Activated CD8-positive, alpha-beta memory T cell treated with anti-CD3 and anti-CD28 coated beads, Interleukin-2, amount 50 U/mL, for 24 hours (primary cell): ENCODE data around the gene FSIP1.

Experiments used
- DNase-seq: peaks from one replicate; pipeline ENCODE4 v3.0.0-alpha.2; 2020; ENCODE audit errors: extremely low read depth

FSIP1 gene

DNA sequence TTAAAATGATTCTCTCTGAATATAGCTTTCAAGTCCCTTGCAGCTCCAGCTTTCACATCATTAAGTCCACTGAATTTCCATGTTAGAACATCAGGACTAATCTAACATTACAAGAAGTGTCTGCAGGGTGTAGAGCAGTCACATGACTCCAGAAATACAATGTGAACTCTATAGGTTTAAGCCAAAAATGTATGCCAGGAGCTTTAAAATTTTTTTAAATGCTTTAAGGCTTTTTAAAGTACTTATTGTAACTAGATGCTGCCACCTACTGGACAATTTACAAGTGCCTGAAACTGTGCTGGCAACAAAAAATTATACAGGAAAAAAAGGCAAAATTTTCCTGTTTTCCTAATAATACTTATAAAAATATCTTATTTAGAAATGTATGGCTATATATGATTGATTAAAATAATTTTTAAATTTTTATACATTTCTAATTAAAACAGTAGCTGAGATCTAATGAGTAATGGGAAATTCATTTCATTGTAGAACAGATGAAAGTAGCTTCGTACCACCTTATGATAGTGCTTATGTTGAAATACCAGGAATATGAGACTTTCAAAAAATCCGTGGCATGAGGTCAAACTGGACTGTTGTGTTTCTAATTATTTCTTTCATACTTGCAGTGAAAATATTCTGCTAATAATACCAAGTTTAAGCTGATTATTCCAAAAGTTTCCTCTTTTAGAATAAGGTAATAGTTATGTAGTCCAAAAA lies 25.7 kb downstream of the FSIP1 start:
- no peak for DNase-seq

DNA sequence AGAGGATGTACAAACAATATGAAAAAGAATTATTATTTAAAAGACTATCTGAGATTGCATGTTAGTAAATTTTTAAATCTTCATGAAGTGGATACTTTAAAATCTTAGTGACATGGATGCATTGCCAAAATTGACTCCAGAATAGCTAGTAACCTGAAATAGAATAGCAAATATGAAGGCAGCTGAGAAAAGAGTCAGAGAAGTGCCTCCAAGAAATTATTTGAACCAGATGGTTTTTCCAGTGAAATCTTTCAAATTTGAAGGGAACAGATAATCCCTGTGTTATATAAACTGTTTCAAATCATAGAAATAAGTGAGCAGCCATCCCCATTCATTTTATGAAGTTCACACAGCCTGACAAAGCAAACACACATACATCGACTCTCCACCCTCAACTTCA lies 29.6 kb downstream of the FSIP1 start:
- DNase-seq, result no peak

DNA sequence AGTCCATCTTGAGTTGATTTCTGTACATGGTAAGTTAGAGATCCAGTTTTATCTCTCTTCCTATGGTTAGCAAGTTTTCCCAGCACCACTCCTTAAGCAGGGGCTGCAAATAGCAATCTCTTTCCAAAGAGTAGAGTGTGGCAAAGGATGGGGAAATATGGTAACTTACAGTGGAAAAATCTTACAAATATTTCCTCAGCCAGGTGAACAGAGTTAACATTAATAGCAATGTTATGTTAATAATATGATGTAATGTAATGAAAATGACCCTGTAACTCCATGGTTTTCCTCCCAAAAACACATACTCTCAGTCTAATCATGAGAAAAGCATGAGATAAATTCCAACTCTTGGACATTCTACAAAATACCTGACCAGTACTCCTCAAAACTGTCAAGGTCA lies 30.4 kb downstream of the FSIP1 start:
- no peak for DNase-seq

DNA sequence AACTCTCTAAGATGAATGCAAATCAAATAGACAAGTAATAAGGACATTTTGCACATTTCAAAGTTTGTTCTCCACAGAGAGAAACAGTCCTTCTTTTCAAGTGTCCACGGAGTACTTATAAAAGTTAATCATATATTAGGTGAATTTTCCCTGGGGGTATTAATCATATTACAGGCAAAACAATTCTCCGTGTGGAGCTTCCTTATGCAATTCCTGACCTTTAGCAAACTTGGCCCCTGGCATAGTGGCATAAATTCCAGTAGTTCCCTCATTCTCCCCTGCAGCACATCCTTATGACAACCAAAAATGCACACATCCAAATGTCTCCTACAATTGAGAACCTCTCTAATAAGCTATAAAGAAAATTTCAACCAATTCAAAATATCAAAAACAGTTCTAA lies 34.4 kb downstream of the FSIP1 start:
- DNase-seq, result no peak

DNA sequence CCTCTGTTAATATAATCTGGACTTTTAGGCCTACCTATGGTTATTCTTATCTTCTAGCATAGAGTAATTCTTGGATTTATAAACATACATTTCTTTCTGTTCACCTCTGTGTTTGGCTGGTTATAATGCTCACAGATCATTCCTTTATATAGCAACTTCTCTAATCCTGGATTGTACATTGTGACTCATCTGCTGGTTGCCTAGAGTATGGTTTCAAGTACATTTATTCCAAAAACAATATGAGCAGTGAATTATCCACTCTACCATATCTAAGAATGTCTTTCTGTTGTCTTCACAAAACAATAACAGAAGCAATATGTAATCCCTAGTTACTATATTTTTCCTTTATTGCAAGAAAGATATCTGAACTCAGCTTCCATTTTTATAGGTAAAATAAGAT lies 35.3 kb downstream of the FSIP1 start:
- DNase-seq, result no peak

DNA sequence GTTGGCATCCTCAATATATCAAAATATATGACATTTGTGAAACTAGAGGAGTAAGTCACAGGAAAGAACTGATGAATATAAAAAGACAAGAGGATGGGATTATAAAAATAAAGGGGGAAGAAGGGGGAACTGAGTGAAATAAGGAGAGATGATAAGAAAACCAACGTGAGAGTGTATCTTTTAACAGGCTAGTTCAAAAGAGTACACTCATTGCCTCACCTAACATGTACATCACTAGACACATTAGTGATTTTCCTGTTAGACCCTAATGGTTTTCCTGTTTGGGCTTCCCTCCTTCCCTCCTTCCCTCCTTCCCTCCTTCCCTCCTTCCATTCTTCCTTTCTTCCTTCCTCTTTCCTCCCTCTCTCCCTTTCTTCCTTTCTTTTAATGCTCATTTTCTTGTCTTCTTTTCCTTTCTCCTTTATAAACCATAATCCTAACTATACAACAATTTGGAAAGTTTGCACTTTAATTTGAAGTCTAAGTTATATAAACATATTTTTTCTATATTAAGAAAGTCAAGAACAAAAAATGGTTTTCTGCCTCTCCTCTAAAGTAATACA lies 35.8 kb downstream of the FSIP1 start:
- no peak for DNase-seq

DNA sequence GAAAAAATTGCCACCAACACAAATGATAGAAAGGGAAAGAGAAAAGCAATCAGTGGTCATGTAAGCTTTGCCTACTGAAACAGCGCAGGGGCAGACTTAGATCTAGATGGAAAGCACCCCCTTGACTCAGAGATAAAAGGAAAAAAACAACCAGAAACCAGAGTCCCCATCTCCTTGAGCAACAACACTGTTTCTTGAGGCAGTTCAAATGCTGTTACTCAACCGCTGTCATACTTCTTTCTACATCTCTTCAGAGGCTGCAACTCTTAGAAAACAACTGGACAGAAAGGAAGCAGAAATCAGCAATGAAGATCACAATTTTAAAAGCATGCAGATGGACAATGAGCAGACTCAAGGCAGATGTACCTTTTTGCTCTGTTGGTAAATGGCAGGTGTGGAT lies 36.5 kb downstream of the FSIP1 start:
- DNase-seq, result no peak

DNA sequence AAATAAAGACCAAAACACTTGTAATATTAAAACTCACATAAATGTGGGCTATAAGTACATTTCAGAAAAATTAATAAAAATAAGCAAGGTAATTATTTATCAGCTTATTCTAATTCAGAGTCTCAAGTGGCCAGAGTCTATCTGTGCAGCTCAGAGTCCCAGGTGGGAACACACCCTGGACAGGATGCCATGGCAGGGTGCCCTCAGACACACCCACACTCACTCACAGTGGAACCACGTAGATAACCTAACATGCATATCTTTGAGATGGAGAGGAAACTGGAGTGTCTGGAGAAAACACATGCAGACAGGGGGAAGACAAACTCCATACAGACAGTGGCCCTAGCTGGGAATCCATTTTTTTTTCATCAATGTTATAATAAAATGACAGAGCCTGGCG lies 37.2 kb downstream of the FSIP1 start:
- DNase-seq, result no peak

DNA sequence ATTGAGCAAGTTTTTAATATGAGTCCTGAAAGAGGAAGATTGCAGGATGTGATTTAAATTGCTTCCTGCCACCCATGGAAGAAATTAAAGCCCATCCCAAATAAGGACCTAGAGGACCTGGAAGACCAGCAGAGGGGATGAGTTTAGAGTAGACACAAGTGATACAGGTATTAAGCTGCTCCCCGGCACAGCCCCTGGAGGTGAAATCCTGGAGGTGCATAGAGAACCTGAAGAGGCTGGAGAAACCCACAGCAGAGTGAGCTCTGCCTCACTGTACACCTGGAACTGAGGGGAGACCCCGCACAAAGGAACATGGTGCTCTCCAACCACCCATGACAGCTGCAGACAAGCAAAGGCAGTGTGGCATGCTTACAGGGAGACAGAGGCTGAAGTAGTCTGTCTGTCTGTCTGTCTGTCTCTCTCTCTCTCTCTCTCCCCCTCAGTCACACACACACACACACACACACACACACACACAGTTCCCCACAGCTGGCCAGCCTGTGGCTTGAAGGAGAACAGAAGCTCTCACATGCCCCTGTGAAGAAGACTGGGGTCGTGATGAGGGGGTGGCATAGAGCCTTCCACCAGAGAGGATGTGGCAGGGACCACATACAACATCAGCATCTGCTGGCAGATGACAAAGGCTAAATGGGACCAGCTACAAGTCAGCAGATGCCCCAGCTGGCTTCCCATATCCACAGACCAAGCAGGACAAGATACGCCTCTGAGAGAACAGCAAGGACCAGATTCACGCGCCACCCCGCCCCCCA lies 38.1 kb downstream of the FSIP1 start:
- DNase-seq, result no peak

DNA sequence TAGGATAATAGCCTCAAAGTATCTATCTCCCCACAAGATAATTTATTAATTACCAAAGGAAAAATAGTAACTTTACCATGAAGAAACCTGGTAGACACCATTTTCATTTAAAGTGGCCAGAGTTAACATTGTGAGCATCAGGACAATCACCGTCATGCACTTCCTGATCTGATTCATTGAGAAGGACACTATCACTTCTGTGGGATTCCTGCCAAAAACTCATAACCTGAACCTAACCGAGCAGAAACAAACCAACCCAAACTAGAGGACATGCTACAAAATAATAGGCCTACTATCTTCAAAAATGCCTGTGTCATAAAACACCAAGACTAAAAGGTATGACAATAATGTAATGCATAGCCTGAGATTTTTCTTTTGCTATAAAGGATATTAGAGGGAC lies 39.0 kb downstream of the FSIP1 start:
- no peak for DNase-seq

DNA sequence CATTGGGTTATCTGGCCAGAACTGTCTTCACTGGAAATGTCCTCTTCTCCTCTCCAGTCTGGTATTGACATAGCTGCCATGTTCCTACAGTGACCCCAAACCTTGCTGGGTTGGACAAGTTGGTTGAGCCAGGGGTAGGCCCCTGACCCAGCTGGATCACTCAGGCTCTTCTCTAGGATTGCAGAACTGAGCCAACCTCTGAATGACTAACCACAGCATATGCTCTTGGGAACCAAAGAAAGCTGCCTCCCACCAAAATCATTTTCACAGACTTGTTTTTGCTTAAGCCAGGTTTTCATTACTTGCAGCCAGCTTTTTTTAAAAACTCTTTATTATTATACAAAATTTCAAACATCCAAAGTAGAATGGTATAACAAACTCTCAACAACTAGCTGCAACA lies 41.4 kb downstream of the FSIP1 start:
- DNase-seq, result no peak

DNA sequence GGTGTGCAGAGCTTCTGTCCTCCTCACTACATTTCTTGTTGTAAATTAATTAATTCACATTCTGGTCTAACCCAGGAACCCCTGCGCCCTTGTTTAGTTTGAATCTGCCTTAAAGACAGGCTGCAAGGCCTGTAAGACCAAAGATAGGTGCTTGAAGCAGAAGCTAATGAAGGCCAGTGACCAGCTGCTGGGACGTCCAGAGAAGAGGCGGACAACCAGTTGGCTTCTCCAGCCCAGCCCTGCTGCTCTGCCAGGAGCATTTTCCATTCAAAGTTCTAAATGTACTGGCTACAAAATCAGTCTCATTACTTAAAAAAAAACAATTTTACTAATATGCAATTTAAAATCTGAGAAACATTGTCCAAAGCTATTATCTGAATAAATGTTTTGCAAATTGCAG lies 43.6 kb downstream of the FSIP1 start:
- no peak for DNase-seq

DNA sequence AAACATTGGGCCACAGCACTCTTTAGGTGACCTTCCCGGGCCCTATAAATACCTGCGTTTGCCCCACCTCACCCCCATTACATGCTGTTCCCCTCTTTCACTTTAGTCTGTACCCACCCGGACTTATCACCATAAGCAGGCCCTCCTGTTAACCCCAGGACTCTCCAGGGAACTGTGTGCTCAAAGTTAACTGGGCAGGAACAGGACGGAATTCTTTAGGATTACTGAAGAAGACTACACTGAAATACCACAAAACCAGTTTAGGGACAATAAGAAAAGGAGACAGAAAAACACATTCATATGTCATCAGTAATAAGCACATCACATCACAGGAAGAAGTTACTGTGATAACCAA lies 45.5 kb downstream of the FSIP1 start:
- no peak for DNase-seq

DNA sequence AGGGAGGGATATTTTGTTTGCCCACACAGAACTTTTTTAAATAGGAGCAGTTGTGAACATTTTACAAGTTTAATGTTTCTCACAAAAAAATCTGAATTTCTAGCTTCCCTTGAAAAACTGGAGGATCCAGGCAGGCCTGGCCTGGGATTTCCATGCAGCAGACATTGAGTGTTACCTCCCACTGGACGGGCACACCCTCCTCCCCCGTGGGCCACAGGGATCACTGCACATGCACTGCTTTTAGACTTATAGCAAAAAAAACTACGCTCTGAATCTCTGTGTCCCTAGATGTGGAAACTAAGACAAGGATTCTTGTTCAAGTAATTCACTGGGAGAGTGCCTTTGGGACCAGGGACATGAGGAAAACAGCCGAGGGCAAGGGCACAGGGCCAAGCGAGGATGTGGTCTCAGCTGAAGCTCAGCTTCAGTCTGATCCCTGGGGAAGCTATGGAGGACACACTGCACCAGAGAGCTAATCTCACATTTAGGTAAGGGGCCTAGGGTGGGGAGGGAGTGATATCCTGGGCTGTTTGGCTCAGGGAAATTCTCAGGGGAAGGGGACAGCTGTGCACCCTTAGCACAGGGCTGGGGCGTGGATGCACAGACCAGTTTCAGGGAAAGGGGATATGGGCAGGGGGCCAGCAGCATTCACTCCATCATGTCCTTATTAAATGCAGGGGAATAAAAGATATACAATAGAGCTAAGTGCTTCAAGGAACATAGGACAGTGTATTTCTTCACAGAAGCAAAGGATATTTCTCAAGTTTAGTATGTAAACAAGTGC lies 46.0 kb downstream of the FSIP1 start:
- DNase-seq, result no peak

DNA sequence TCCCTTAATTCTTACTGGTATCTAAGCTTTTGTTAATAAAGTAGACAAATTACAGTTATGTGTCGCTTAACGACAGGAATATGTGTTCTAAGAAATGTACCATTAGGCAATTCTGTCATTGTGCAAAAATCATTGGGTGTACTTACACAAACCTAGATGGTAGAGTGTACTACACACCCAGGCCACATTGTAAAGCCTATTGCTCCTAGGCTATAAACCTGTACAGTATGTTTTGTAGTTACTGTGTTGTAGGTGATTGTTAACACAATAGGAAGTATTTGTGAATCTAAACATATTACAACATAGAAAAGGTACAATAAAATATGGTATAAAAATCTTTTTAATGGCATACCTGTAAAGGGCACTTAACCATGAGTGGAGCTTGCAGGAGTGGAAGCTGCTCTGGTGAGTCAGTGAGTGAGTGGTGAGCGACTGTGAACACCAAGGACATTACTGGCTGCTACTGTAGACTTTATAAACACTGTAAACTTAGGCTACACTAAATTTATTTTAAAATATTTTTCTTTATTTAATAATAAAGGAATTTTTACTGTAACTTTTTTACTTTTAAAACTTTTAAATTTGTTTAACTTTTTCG lies 47.4 kb downstream of the FSIP1 start:
- no peak for DNase-seq

DNA sequence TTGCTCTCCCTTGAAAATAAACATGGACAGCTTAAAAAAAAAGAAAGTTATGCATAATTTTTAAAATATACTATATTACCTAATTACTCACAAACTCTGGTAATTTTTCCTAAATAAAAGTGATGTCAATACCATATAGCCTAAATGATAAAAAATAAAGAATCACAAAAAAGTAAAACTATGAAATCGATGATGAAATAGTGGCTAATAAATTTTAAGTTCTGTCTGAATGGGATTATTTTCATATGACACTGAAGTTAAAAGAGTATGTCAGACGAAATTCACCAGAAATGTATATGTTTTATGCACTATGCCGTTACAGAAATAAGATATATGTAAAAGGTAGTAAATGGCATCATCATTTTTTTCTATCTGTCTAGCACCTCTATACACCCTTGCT lies 51.4 kb downstream of the FSIP1 start:
- no peak for DNase-seq

DNA sequence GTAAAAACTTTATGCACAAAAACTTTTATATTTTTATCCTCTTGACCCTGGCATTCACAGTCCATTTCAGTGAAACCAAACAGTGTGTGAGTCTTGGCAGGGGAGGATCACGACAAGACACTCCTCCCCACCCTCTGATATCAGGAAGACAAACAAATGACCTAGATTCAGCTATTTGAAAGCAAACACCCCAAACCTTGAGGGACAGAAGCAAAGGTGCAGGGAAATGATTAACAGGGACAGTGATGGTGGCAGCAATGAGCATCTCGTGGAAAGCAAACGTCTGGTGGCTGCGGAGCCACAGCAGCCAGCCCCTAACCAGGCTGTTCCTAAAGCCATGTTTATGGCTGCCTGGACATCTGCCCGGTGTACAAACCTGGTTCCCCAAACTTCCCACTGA lies 52.1 kb downstream of the FSIP1 start:
- DNase-seq, result no peak

DNA sequence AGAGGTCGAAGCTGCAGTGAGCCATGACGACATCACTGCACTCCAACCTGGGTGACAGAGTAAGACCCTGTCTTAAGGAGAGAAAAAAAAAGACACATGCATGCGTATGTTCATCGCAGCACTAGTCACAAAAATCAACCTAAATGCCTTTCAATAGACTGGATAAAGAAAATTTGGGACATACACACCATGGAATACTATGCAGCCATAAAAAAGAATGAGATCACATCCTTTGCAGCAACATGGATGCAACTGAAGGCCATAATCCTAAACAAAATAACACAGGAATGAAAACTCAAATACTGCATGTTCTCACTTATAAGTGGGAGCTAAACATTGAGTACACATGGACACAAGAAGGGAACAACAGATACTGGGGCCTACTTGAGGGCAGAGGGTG lies 53.1 kb downstream of the FSIP1 start:
- no peak for DNase-seq

DNA sequence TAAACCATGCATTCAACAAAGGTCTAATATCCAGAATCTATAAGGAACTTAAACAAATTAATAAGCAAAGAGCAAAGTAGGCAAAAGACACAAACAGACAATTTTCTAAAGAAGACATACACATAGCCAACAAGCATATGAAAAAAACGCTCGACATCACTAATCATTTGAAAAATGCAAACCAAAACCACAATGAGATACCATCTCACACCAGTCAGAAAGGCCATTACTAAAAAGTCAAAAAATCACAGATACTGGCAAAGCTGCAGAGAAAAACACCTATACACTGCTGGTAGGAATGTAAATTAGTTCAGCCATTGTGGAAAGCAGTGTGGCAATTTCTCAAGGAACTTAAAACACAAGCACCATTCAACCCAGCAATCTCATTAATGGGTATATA lies 53.8 kb downstream of the FSIP1 start:
- DNase-seq, result no peak

DNA sequence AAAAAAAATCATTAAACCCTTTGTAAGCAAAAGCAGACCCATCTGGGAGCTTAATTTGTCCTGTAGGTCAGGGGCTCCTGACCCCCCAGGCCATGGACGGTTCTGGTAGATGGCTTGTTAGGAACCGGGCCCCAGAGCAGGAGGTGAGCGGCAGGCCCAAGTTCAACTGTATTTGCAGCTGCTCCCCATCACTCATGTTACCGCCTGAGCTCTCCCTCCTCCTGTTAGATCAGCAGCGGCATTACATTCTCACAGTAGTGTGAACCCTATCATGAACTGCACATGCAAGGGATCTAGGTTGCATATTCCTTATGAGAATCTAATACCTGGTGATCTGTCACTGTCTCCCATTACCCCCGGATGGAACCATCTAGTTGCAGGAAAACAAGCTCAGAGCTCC lies 60.7 kb downstream of the FSIP1 start:
- no peak for DNase-seq

DNA sequence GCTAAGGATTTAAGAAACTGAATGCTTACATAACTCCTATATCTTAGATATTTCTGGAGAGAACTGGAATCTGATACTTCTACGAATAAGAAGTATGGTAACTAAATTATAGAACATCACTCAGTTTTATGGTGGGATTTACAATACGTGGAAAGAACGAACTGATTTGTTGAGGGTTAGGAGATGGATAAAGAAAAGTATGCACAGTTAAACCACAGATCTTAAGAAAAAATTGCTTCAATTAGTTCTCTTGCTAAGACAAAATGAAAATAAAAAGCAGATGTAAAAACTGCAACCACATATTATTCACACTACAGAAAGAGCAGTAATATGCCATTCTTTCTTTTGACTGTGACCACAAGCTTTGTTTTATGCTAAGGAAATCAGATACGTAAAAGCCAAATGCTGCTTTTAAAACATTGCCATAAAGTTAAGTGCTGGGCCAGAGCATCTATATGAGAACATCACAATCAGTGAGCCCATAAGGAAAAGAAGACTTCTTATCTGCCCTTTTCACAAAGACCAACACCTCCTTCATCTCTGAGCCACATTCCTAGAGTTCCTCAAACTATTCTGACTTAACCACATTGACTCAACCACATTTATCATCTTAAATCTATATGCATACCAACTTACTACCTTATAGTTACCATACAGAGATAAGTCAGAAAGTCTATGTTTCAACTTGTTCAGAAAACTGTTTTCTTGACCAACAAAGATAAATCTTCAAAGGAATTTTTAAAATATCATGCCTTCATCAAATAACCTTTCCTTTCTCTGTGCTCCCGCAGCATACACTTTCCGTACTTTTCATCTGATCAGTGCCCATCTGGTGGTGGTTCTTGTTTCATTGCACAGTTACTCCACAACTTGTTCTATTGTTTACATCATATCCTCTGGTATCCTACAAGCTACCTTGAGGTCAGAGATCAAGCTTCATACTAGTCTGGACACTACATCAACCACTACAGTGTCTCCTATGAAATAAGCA lies 61.7 kb downstream of the FSIP1 start:
- no peak for DNase-seq
